Adrenal gland (tissue), 12 donors: ENCODE results near the gene MRC2. TPM values are rescaled to one million over a fixed set of nuclear protein-coding genes. Genes with fewer than 3 reads are reported as not detected.
A peak's percentile ranks its signal among the peaks of the same experiment; 100 is the strongest.

Experiments used
- DNase-seq, 7 donors: peaks; one replicate each; pipeline ENCODE4 v3.0.0-alpha.2; 2019 to 2020
- H3K27ac ChIP-seq, 5 donors: fragments of 200-600 bp; sonication (generic) in 4 of 5; 1 replicate in 3 of 5; 2 replicates in 2 of 5; pipeline versions ENCODE4 v1.5.1 to v1.8.0; 2016 to 2020; ENCODE audit warnings: mild to moderate bottlenecking in 1 of 5
- H3K27me3 ChIP-seq: fragments of 200-600 bp; 2 replicates; pipeline ENCODE4 v1.8.0; 2021
- H3K36me3 ChIP-seq, 2 donors: fragments of 200-600 bp; replicated peaks in 1 of 2; 1 replicate in 1 of 2; 2 replicates in 1 of 2; pipeline versions ENCODE4 v1.5.1 to v1.8.0; 2018 to 2022
- H3K4me1 ChIP-seq, 2 donors: fragments of 200-600 bp; replicated peaks in 1 of 2; 1 replicate in 1 of 2; 2 replicates in 1 of 2; pipeline versions ENCODE4 v1.5.1 to v1.8.0; 2018 to 2021
- H3K4me3 ChIP-seq, 4 donors: fragments of 200-600 bp; sonication (generic) in 3 of 4; one replicate each; pipeline ENCODE4 v1.5.1; 2016 to 2018
- H3K9me3 ChIP-seq, 3 donors: fragments of 200-600 bp; sonication (generic) in 1 of 3; replicated peaks in 1 of 3; 1 replicate in 2 of 3; 2 replicates in 1 of 3; pipeline versions ENCODE4 v1.5.1 to v1.8.0; 2016 to 2021
- CTCF ChIP-seq, 6 experiments: fragments of 450-650 bp in 4 of 6; fragments of 200-600 bp in 2 of 6; sonication (generic) in 1 of 6; IDR thresholded peaks; 1 replicate in 5 of 6; 2 replicates in 1 of 6; pipeline versions ENCODE4 v1.5.1 to v1.8.0; 2016 to 2021; ENCODE audit warnings: antibody characterized with exemption in 6 of 6, mild to moderate bottlenecking in 2 of 6, moderate library complexity in 1 of 6
- POLR2A ChIP-seq, 2 donors: fragments of 450-650 bp; IDR thresholded peaks; one replicate each; pipeline ENCODE4 v1.6.1; 2017; ENCODE audit warnings: antibody characterized with exemption in 2 of 2, mild to moderate bottlenecking in 2 of 2, moderate library complexity in 1 of 2
- WGBS, 4 donors: extraction: QIAGEN DNeasy Blood & Tissue Kit in 2 of 4; methylation state at CpG; one replicate each; pipeline versions ENCODE4 v1.1.5 to v1.1.7; 2013 to 2017; 5-methylcytosine and 5-hydroxymethylcytosine counted together
- intact Hi-C, 2 donors: fragments of 100-400 bp; cut with DNase I; formaldehyde crosslinking; loops; one replicate each; pipeline versions ENCODE4 v1.14.1 to v1.15.0; 2022 to 2023
- polyA plus RNA-seq, 3 donors: library from polyadenylated mRNA; stranded (reverse); fragments of 200-250 nt in 2 of 3; fragments of 350-450 nt in 1 of 3; fragmentation: Illumina TruSeq in 1 of 3; extraction: RNeasy Lipid Tissue Mini Kit (QIAGEN cat#74804) in 1 of 3; gene quantifications; one replicate each; pipeline ENCODE4 v1.2.3, GENCODE V29; 2013 to 2014
- total RNA-seq, 9 donors: library from RNA; depleted of rRNA in 4 of 9; stranded (reverse); fragments of >200 nt in 4 of 9; fragments of 120-200 nt in 1 of 9; fragmentation: NEBNext Ultra II Directional in 1 of 9; extraction: Animal tissue kit (Norgen Biotek cat#: 25700) in 1 of 9; gene quantifications; one replicate each; pipeline versions ENCODE4 v1.1.0 to v1.2.4, GENCODE V29; 2013 to 2023
- donor health status: healthy with polysubstance abuse.
- donor health status: Bipolar disorder and iron deficiency.
- donor health status: DM: yes; HTN: yes; CAD: no.
- donor health status: DM: no; HTN: no; CAD: no.
- donor health status: DM: no; HTN: no; CAD: no.
- donor health status: DM: yes; HTN: yes; CAD: no.

The MRC2 gene
- total and polyA plus RNA-seq, 12 donors, result 5.2 to 68.3 (median 29.6) TPM

- H3K36me3 ChIP-seq, result no peaks in the 10 kb centered on the region
- no peak for DNase-seq
- peak overlapping the region in 1 of 5 donors; percentile 88 for H3K27ac ChIP-seq
- H3K4me1 ChIP-seq, result peaks cover 0 to 21% of the 10 kb centered on the region in 2 donors
- TF ChIP-seq POLR2A (IDR thresholded peaks at IDR 0.05) (no peak), CTCF (IDR thresholded peaks at IDR 0.05) (no peak)
- H3K4me3 ChIP-seq, result peak overlapping the region in 1 of 4 donors; percentile 50
- intact Hi-C loops, result no loop called here
- 71 to 81% (median 77%) methylated on average over 11 to 19 of the region's 19 CpGs for WGBS, 4 donors
- H3K27me3 ChIP-seq, result no peaks in the 10 kb centered on the region
- H3K9me3 ChIP-seq, result no peaks in the 10 kb centered on the region
These were observed 2.3 kb downstream of the MRC2 start for GRCh38 chr17:62629556-62630364.

- Histone ChIP-seq H3K27ac (peak overlapping the region in 1 of 5 donors; percentile 88), H3K36me3 (no peaks in the 10 kb centered on the region), H3K4me1 (peaks cover 0 to 21% of the 10 kb centered on the region in 2 donors), H3K4me3 (no peak overlapping the region), H3K9me3 (no peaks in the 10 kb centered on the region), H3K27me3 (no peaks in the 10 kb centered on the region)
- WGBS, 4 donors, result 70 to 79% (median 77%) methylated on average over 10 to 12 of the region's 12 CpGs
- intact Hi-C loops, result no loop called here
- DNase-seq, result no peak
- TF ChIP-seq CTCF (IDR thresholded peaks at IDR 0.05) (no peak), POLR2A (IDR thresholded peaks at IDR 0.05) (no peak)
These were observed 3.1 kb downstream of the MRC2 start for GRCh38 chr17:62630365-62631085.

GRCh38 chr17:62631086-62631935 lies 3.8 kb downstream of the MRC2 start:
- WGBS, 4 donors, result 92 to 98% (median 94%) methylated on average over 15 to 23 of the region's 23 CpGs
- H3K27ac ChIP-seq, result peak overlapping the region in 1 of 5 donors; percentile 45
- H3K4me3 ChIP-seq, result no peak overlapping the region
- intact Hi-C loops, result no loop called here
- no peaks in the 10 kb centered on the region for H3K27me3 ChIP-seq
- no peak for DNase-seq
- H3K9me3 ChIP-seq, result no peaks in the 10 kb centered on the region
- peaks cover 0 to 16% of the 10 kb centered on the region in 2 donors for H3K4me1 ChIP-seq
- no peak for TF ChIP-seq CTCF (IDR thresholded peaks at IDR 0.05)
- no peaks in the 10 kb centered on the region for H3K36me3 ChIP-seq
